Neuronal stem cell (in vitro differentiated cells): ENCODE results near the gene EPB41L4A.

Experiments used
- DNase-seq: peaks from one replicate; pipeline ENCODE4 v3.0.0-alpha.2; 2013; ENCODE audit warnings: low spot score
- H2AFZ ChIP-seq: one replicate; pipeline ENCODE4 v1.6.1; 2013; ENCODE audit warnings: mild to moderate bottlenecking, low read length, inconsistent platforms
- H2AK5ac ChIP-seq: 2 replicates; pipeline ENCODE4 v1.6.1; 2013; ENCODE audit warnings: low read depth, mild to moderate bottlenecking, inconsistent platforms, low read length, moderate library complexity, mixed read lengths
- H2BK120ac ChIP-seq: 2 replicates; pipeline ENCODE4 v1.6.1; 2013; ENCODE audit warnings: low read depth, mild to moderate bottlenecking, inconsistent platforms, low read length, moderate library complexity, mixed read lengths
- H2BK12ac ChIP-seq: one replicate; pipeline ENCODE4 v1.6.1; 2013; ENCODE audit warnings: low read length, inconsistent platforms
- H2BK15ac ChIP-seq: 2 replicates; pipeline ENCODE4 v1.6.1; 2013; ENCODE audit warnings: mild to moderate bottlenecking, low read length, inconsistent platforms, mixed read lengths
- H2BK5ac ChIP-seq: one replicate; pipeline ENCODE4 v1.6.1; 2013; ENCODE audit warnings: inconsistent platforms, mild to moderate bottlenecking, low read length, moderate library complexity
- H3K14ac ChIP-seq: one replicate; pipeline ENCODE4 v1.6.1; 2013; ENCODE audit warnings: low read length, inconsistent platforms
- H3K18ac ChIP-seq: 2 replicates; pipeline ENCODE4 v1.6.1; 2013; ENCODE audit warnings: low read length, inconsistent platforms
- H3K23ac ChIP-seq: 2 replicates; pipeline ENCODE4 v1.6.1; 2013; ENCODE audit warnings: low read depth, mild to moderate bottlenecking, mixed read lengths, low read length, inconsistent platforms; ENCODE audit not compliant: poor library complexity
- H3K27ac ChIP-seq: replicated peaks from 3 replicates; pipeline ENCODE4 v1.5.1; 2013; ENCODE audit warnings: low read length, inconsistent platforms
- H3K27me3 ChIP-seq, 3 experiments: 2 replicates each; pipeline ENCODE4 v1.6.1; 2013; ENCODE audit warnings: low read length in 3 of 3, mild to moderate bottlenecking in 2 of 3, inconsistent platforms in 1 of 3, low read depth in 1 of 3, mixed read lengths in 1 of 3, moderate library complexity in 1 of 3; ENCODE audit not compliant: control insufficient read depth in 3 of 3, insufficient read depth in 3 of 3
- H3K36me3 ChIP-seq, 2 donors: replicated peaks in 1 of 2; 2 replicates each; pipeline ENCODE4 v1.6.1; 2013; ENCODE audit warnings: low read length in 2 of 2; ENCODE audit not compliant: control insufficient read depth in 2 of 2, insufficient read depth in 2 of 2
- H3K4ac ChIP-seq: 2 replicates; pipeline ENCODE4 v1.6.1; 2013; ENCODE audit warnings: inconsistent platforms, mild to moderate bottlenecking, low read length, moderate library complexity
- H3K4me1 ChIP-seq, 2 donors: 1 replicate in 1 of 2; 2 replicates in 1 of 2; pipeline ENCODE4 v1.6.1; 2013; ENCODE audit warnings: low read length in 2 of 2, low read depth in 1 of 2; ENCODE audit not compliant: control insufficient read depth in 2 of 2, insufficient read depth in 1 of 2
- H3K4me2 ChIP-seq: one replicate; pipeline ENCODE4 v1.6.1; 2013; ENCODE audit warnings: mild to moderate bottlenecking, low read length, inconsistent platforms; ENCODE audit not compliant: insufficient read depth, poor library complexity, severe bottlenecking
- H3K4me3 ChIP-seq, 2 donors: 2 replicates each; pipeline ENCODE4 v1.5.1; 2013; ENCODE audit warnings: low read length in 2 of 2, mild to moderate bottlenecking in 2 of 2, inconsistent platforms in 1 of 2, moderate library complexity in 1 of 2
- H3K79me1 ChIP-seq: one replicate; pipeline ENCODE4 v1.6.1; 2013; ENCODE audit warnings: low read depth, mild to moderate bottlenecking, inconsistent platforms, low read length, moderate library complexity
- H3K9ac ChIP-seq: one replicate; pipeline ENCODE4 v1.6.1; 2013; ENCODE audit warnings: mild to moderate bottlenecking, low read depth, low read length, inconsistent platforms; ENCODE audit not compliant: poor library complexity
- H3K9me3 ChIP-seq, 2 donors: replicated peaks in 1 of 2; 2 replicates each; pipeline versions ENCODE3 to v1.6.1; 2013; ENCODE audit warnings: low read length in 2 of 2, mild to moderate bottlenecking in 2 of 2, inconsistent platforms in 1 of 2, low read depth in 1 of 2, mixed read lengths in 1 of 2, moderate library complexity in 1 of 2; ENCODE audit not compliant: control insufficient read depth in 2 of 2, insufficient read depth in 1 of 2
- H4K8ac ChIP-seq: one replicate; pipeline ENCODE4 v1.6.1; 2013; ENCODE audit warnings: low read depth, mild to moderate bottlenecking, inconsistent platforms, low read length, moderate library complexity
- H4K91ac ChIP-seq: one replicate; pipeline ENCODE4 v1.6.1; 2013; ENCODE audit warnings: low read length, low read depth, mild to moderate bottlenecking, inconsistent platforms; ENCODE audit not compliant: poor library complexity
- WGBS, 2 donors: extraction: QIAGEN DNeasy Blood & Tissue Kit; methylation state at CpG; one replicate each; pipeline ENCODE4 v1.1.7; 2013; ENCODE audit warnings: missing lambda C conversion rate in 2 of 2, mixed read lengths in 1 of 2; ENCODE audit not compliant: insufficient read length in 2 of 2, insufficient replicate concordance in 1 of 2; ENCODE audit errors: extremely low coverage in 2 of 2; 5-methylcytosine and 5-hydroxymethylcytosine counted together

Gene EPB41L4A

DNA sequence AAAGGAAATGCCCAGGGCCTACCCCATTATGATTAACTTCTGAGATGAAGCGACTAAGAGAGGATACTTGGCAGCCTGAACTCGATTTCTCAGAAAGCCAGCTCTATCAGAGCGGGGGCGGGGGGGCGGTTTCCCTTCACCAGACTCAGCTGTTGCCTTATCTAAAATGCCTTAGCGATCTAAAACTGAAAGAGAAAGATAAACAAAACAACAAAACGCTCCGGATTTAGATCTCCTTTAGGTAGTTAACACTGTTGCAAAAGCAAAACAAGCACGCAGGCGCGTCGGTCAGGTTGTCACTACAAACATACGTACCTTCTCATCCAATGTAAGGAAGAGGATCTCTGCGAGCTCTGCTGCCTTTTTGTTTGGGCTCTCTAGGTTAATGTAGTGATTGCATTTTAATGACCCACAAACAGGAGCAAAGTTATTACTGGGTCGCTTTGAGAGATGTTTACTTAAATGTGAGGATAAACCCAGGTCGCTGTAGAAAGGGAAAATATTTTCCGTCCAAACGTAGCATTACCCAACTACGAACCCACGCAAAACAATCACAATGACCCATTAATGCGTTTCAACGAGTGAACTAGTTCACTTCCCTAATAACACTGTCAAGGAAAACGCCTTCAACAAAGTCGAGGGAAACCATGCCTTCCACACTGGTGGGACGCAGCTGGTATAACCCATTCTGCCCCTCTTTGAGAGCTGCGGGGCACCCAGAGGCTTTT, 982 bp downstream of the EPB41L4A start:
- Histone ChIP-seq H3K4me2 (peak overlapping the region; percentile 84), H3K9ac (no peak overlapping the region), H2BK15ac (no peak overlapping the region), H2BK5ac (no peak overlapping the region), H2BK12ac (no peak overlapping the region), H3K4ac (no peak overlapping the region), H4K91ac (no peak overlapping the region), H2BK120ac (no peak overlapping the region), H3K18ac (no peak overlapping the region), H3K27ac (no peak overlapping the region), H3K4me1 (peaks cover 2 to 32% of the 10 kb centered on the region in 2 donors), H3K36me3 (no peaks in the 10 kb centered on the region), H3K4me3 (peak overlapping the region; percentile 91 to 100), H4K8ac (no peak overlapping the region), H3K27me3 (peaks cover 0 to 29% (median 14%) of the 10 kb centered on the region in 3 experiments), H3K9me3 (no peaks in the 10 kb centered on the region), H3K23ac (no peak overlapping the region), H2AFZ (peak overlapping the region; percentile 99), H3K79me1 (no peaks in the 10 kb centered on the region), H3K14ac (no peak overlapping the region), H2AK5ac (no peak overlapping the region)
- WGBS, 2 donors, result no CpG with 5 or more reads among the region's 26 CpGs
- DNase-seq, result peak; percentile 23

DNA sequence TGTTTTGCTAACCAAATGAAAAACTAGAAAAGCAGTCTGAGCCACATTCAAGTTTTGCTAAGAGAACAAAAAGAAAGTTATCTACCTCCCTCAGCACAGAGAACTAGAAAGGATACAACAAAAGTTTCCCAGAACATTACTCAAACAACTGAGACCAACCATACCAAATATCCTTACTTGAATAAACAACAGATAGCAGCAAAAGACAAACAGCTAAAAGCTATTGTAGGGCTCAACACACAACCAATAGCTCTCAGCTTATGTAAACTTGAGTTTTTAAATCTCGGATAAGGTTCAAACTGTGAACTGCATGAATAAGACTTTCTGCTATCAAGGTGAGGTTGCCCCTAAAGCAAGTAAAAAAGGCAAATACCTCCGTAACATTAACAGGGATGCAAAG, 3.5 kb downstream of the EPB41L4A start:
- Histone ChIP-seq H2BK5ac (no peak overlapping the region), H3K27ac (no peak overlapping the region), H2AFZ (no peak overlapping the region), H4K8ac (no peak overlapping the region), H3K4me2 (no peak overlapping the region), H3K36me3 (peaks cover 0 to 2% of the 10 kb centered on the region in 2 donors), H3K9ac (no peak overlapping the region), H2BK15ac (no peak overlapping the region), H3K14ac (no peak overlapping the region), H2BK120ac (no peak overlapping the region), H3K27me3 (peaks cover 0 to 24% (median 14%) of the 10 kb centered on the region in 3 experiments), H3K4me1 (peaks cover 4 to 46% of the 10 kb centered on the region in 2 donors), H3K4ac (no peak overlapping the region), H3K23ac (no peak overlapping the region), H2AK5ac (no peak overlapping the region), H3K79me1 (no peaks in the 10 kb centered on the region), H3K9me3 (no peaks in the 10 kb centered on the region), H2BK12ac (no peak overlapping the region), H3K18ac (no peak overlapping the region), H3K4me3 (no peak overlapping the region), H4K91ac (no peak overlapping the region)
- no CpG with 5 or more reads among the region's 2 CpGs for WGBS, 2 donors
- DNase-seq, result no peak

DNA sequence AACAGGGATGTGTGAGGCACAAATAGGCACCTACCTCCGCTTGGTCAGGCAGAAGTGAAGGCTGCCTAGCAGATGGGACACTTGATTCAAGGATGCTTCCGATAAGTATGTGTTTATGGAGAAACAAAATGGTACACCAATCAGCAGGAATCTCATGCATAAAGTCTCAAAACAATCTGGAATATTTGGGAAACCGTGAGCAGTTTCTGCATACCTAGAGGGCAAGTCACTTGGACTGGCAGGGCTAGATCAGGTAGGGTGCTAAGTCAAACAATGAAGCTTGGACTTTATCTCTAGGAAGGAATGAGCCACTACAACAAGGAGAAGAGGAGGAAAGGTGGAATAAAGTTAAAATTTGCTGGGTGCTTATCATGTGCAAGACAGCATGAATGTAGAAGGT, 5.5 kb downstream of the EPB41L4A start:
- H3K18ac ChIP-seq, result no peak overlapping the region
- no peak overlapping the region for H2BK12ac ChIP-seq
- no peak overlapping the region for H3K4ac ChIP-seq
- no peak overlapping the region for H3K27ac ChIP-seq
- H2BK5ac ChIP-seq, result no peak overlapping the region
- H3K9me3 ChIP-seq, result no peaks in the 10 kb centered on the region
- no peak overlapping the region for H4K91ac ChIP-seq
- no peak overlapping the region for H3K4me2 ChIP-seq
- H3K23ac ChIP-seq, result no peak overlapping the region
- H3K79me1 ChIP-seq, result no peaks in the 10 kb centered on the region
- H2AFZ ChIP-seq, result no peak overlapping the region
- no peak overlapping the region for H3K14ac ChIP-seq
- H3K27me3 ChIP-seq, result peaks cover 0 to 12% (median 6%) of the 10 kb centered on the region in 3 experiments
- H2AK5ac ChIP-seq, result no peak overlapping the region
- no peak overlapping the region for H4K8ac ChIP-seq
- no peak overlapping the region for H3K9ac ChIP-seq
- H3K4me1 ChIP-seq, result peaks cover 4 to 44% of the 10 kb centered on the region in 2 donors
- WGBS, 2 donors, result no CpG with 5 or more reads among the region's 3 CpGs
- no peak overlapping the region for H2BK15ac ChIP-seq
- no peak for DNase-seq
- H3K4me3 ChIP-seq, result no peak overlapping the region
- no peak overlapping the region for H2BK120ac ChIP-seq
- H3K36me3 ChIP-seq, result peaks cover 0 to 19% of the 10 kb centered on the region in 2 donors

DNA sequence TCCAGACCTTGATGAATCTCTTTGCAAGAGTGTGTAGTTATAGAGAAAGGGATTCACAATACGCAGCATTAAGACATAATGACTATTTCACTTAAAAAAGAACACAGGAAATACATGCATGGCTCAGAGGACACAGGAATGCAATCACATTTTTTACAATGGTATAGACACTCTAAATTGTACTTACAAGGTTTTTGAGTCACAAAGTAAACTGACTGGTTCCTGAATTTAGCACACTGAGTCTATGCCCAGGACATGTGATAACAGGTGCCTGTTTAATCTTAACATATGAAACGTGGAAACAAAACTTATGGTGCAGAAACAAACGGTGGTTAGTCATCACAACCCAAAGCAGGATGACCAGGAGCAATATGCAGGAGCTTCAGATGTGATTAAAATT, 6.7 kb downstream of the EPB41L4A start:
- no peak overlapping the region for H4K8ac ChIP-seq
- no CpG with 5 or more reads among the region's 3 CpGs for WGBS, 2 donors
- no peak overlapping the region for H2AFZ ChIP-seq
- H3K14ac ChIP-seq, result no peak overlapping the region
- peak overlapping the region in 1 of 2 donors; percentile 4 for H3K4me3 ChIP-seq
- no peak overlapping the region for H2BK12ac ChIP-seq
- H3K9ac ChIP-seq, result no peak overlapping the region
- H3K36me3 ChIP-seq, result peaks cover 0 to 19% of the 10 kb centered on the region in 2 donors
- no peak overlapping the region for H3K4ac ChIP-seq
- H2BK120ac ChIP-seq, result no peak overlapping the region
- no peak overlapping the region for H4K91ac ChIP-seq
- H2BK5ac ChIP-seq, result no peak overlapping the region
- no peak for DNase-seq
- peaks cover 0 to 1% (median 0%) of the 10 kb centered on the region in 3 experiments for H3K27me3 ChIP-seq
- no peak overlapping the region for H3K23ac ChIP-seq
- H3K9me3 ChIP-seq, result no peaks in the 10 kb centered on the region
- no peak overlapping the region for H3K27ac ChIP-seq
- H3K79me1 ChIP-seq, result no peaks in the 10 kb centered on the region
- H2AK5ac ChIP-seq, result no peak overlapping the region
- H3K4me2 ChIP-seq, result no peak overlapping the region
- no peak overlapping the region for H3K18ac ChIP-seq
- H2BK15ac ChIP-seq, result no peak overlapping the region
- H3K4me1 ChIP-seq, result peaks cover 2 to 40% of the 10 kb centered on the region in 2 donors
